ENCODE data around the gene C1orf116. TPM values are rescaled to one million over a fixed set of nuclear protein-coding genes. Genes with fewer than 3 reads are reported as not detected.

The C1orf116 gene
- 10 to 100 TPM in 3 of 4 donors, under 1 TPM in 1; 0.46 to 29.0 (median 21.5) TPM for polyA plus RNA-seq (ENCODE audit: insufficient read length in 4 of 4)

- DNase-seq (ENCODE audit: low read depth in 4 of 4, low spot score in 3 of 4), result no peak
These were observed at the start of gene C1orf116 for GRCh38 chr1:207032528-207033017. Gene C1orf116, minus strand, starts transcription at chr1:207032756. Its CDS starts 5,158 bp downstream, at chr1:207027598.

- no peak for DNase-seq (ENCODE audit: low read depth in 4 of 4, low spot score in 3 of 4)
These were observed 49.2 kb upstream of the C1orf116 start for GRCh38 chr1:207081806-207082205.

GRCh38 chr1:207081088-207081487, 48.5 kb upstream of the C1orf116 start:
- no peak for DNase-seq (ENCODE audit: low read depth in 4 of 4, low spot score in 3 of 4)

- no peak for DNase-seq (ENCODE audit: low read depth in 4 of 4, low spot score in 3 of 4)
These were observed 47.2 kb upstream of the C1orf116 start for GRCh38 chr1:207079706-207080241.

GRCh38 chr1:207078578-207079132, 46.1 kb upstream of the C1orf116 start:
- no peak for DNase-seq (ENCODE audit: low read depth in 4 of 4, low spot score in 3 of 4)

GRCh38 chr1:207077470-207078377, 45.2 kb upstream of the C1orf116 start:
- peak in 3 of 4 donors; percentile 66 to 75 (median 69) for DNase-seq (ENCODE audit: low read depth in 4 of 4, low spot score in 3 of 4)

GRCh38 chr1:207077012-207077411, 44.5 kb upstream of the C1orf116 start:
- DNase-seq (ENCODE audit: low read depth in 4 of 4, low spot score in 3 of 4), result no peak

- no peak for DNase-seq (ENCODE audit: low read depth in 4 of 4, low spot score in 3 of 4)
These were observed 43.8 kb upstream of the C1orf116 start for GRCh38 chr1:207076181-207076955.

GRCh38 chr1:207073906-207074820, 41.6 kb upstream of the C1orf116 start:
- no peak for DNase-seq (ENCODE audit: low read depth in 4 of 4, low spot score in 3 of 4)

GRCh38 chr1:207072233-207072632, 39.7 kb upstream of the C1orf116 start:
- DNase-seq (ENCODE audit: low read depth in 4 of 4, low spot score in 3 of 4), result peak in 1 of 4 donors; percentile 22

GRCh38 chr1:207071426-207071825, 38.9 kb upstream of the C1orf116 start:
- DNase-seq (ENCODE audit: low read depth in 4 of 4, low spot score in 3 of 4), result no peak

- DNase-seq (ENCODE audit: low read depth in 4 of 4, low spot score in 3 of 4), result no peak
These were observed 38.3 kb upstream of the C1orf116 start for GRCh38 chr1:207070811-207071210.

- DNase-seq (ENCODE audit: low read depth in 4 of 4, low spot score in 3 of 4), result no peak
These were observed 37.4 kb upstream of the C1orf116 start for GRCh38 chr1:207069858-207070506.

GRCh38 chr1:207069061-207069460, 36.5 kb upstream of the C1orf116 start:
- no peak for DNase-seq (ENCODE audit: low read depth in 4 of 4, low spot score in 3 of 4)

GRCh38 chr1:207067665-207068064, 35.1 kb upstream of the C1orf116 start:
- no peak for DNase-seq (ENCODE audit: low read depth in 4 of 4, low spot score in 3 of 4)

GRCh38 chr1:207067185-207067584, 34.6 kb upstream of the C1orf116 start:
- no peak for DNase-seq (ENCODE audit: low read depth in 4 of 4, low spot score in 3 of 4)

GRCh38 chr1:207064561-207064960, 32.0 kb upstream of the C1orf116 start:
- DNase-seq (ENCODE audit: low read depth in 4 of 4, low spot score in 3 of 4), result no peak

GRCh38 chr1:207063014-207063413, 30.5 kb upstream of the C1orf116 start:
- no peak for DNase-seq (ENCODE audit: low read depth in 4 of 4, low spot score in 3 of 4)

- no peak for DNase-seq (ENCODE audit: low read depth in 4 of 4, low spot score in 3 of 4)
These were observed 29.5 kb upstream of the C1orf116 start for GRCh38 chr1:207062058-207062457.
